Ovary (tissue), 9 donors: ENCODE results near the gene ATP8B2. TPM values are rescaled to one million over a fixed set of nuclear protein-coding genes. Genes with fewer than 3 reads are reported as not detected.
A peak's percentile ranks its signal among the peaks of the same experiment; 100 is the strongest.

ENCODE experiments used
- DNase-seq, 5 donors: peaks; one replicate each; pipeline ENCODE4 v3.0.0-alpha.2; 2019 to 2020
- H3K27ac ChIP-seq, 2 donors: fragments of 200-600 bp; one replicate each; pipeline versions ENCODE4 v1.5.1 to v1.8.0; 2019 to 2022
- H3K27me3 ChIP-seq: fragments of 200-600 bp; one replicate; pipeline ENCODE4 v1.8.0; 2022
- H3K36me3 ChIP-seq: fragments of 200-600 bp; sonication (generic); one replicate; pipeline ENCODE4 v1.5.1; 2019
- H3K4me1 ChIP-seq: one replicate; pipeline ENCODE4 v1.8.1; 2013; ENCODE audit warnings: mild to moderate bottlenecking, moderate library complexity; ENCODE audit not compliant: insufficient read depth
- H3K4me3 ChIP-seq: fragments of 200-600 bp; sonication (generic); one replicate; pipeline ENCODE4 v1.5.1; 2017
- H3K9me3 ChIP-seq, 2 donors: fragments of 200-600 bp in 1 of 2; sonication (generic) in 1 of 2; one replicate each; pipeline versions ENCODE4 v1.5.1 to v1.8.1; 2013 to 2019; ENCODE audit warnings: mild to moderate bottlenecking in 1 of 2, moderate library complexity in 1 of 2
- CTCF ChIP-seq, 3 donors: fragments of 450-650 bp in 2 of 3; fragments of 200-600 bp in 1 of 3; IDR thresholded peaks; one replicate each; pipeline versions ENCODE4 v1.5.1 to v1.8.0; 2016 to 2022; ENCODE audit warnings: antibody characterized with exemption in 3 of 3, mild to moderate bottlenecking in 1 of 3
- EP300 ChIP-seq: sonication (generic); formaldehyde crosslinking; IDR thresholded peaks from one replicate; pipeline ENCODE4 v1.6.1; 2017; ENCODE audit warnings: antibody characterized with exemption
- POLR2A ChIP-seq: fragments of 450-650 bp; IDR thresholded peaks from one replicate; pipeline ENCODE4 v1.6.1; 2017; ENCODE audit warnings: antibody characterized with exemption, mild to moderate bottlenecking, moderate library complexity
- WGBS, 3 donors: extraction: QIAGEN DNeasy Blood & Tissue Kit in 1 of 3; methylation state at CpG; one replicate each; pipeline versions ENCODE4 v1.1.5 to v1.1.7; 2013 to 2017; 5-methylcytosine and 5-hydroxymethylcytosine counted together
- intact Hi-C, 4 donors: fragments of 100-400 bp; cut with DNase I; formaldehyde crosslinking; loops; one replicate each; pipeline versions ENCODE4 v1.11.0 to v1.15.1; 2022 to 2023
- polyA plus RNA-seq, 2 donors: library from polyadenylated mRNA; stranded (reverse); fragments of 200-250 nt in 1 of 2; fragments of 350-450 nt in 1 of 2; fragmentation: Illumina TruSeq in 1 of 2; extraction: RNeasy Lipid Tissue Mini Kit (QIAGEN cat#74804) in 1 of 2; gene quantifications; one replicate each; pipeline ENCODE4 v1.2.3, GENCODE V29; 2013 to 2014
- total RNA-seq, 7 donors: library from RNA; depleted of rRNA in 2 of 7; stranded (reverse); fragments of >200 nt in 2 of 7; fragmentation: NEBNext Ultra II Directional in 3 of 7; extraction: Animal tissue kit (Norgen Biotek cat#: 25700) in 3 of 7; gene quantifications; one replicate each; pipeline versions ENCODE4 v1.1.0 to v1.2.4, GENCODE V29; 2016 to 2023
- donor health status: DM: no; HTN: no; CAD: no; lungs with moderate emphysema.
- donor health status: DM: no; HTN: no; CAD: no.
- donor health status: Bipolar disorder and iron deficiency.
- donor health status: DM: yes; HTN: yes; CAD: no.
- donor health status: DM: no; HTN: no; CAD: no.
- donor health status: DM: yes; HTN: yes; CAD: no.

The ATP8B2 gene
- total and polyA plus RNA-seq, 9 donors = 53.0 to 112 (median 83.4) TPM

- DNase-seq = no peak
- TF ChIP-seq EP300 (no peak), POLR2A (no peak)
- Histone ChIP-seq H3K27me3 (no peaks in the 10 kb centered on the region), H3K27ac (no peak overlapping the region), H3K36me3 (no peaks in the 10 kb centered on the region), H3K4me1 (peaks cover 6% of the 10 kb centered on the region), H3K9me3 (no peaks in the 10 kb centered on the region), H3K4me3 (no peak overlapping the region)
- WGBS, 3 donors = 33 to 62% (median 37%) methylated on average over 3 of the region's 3 CpGs
- intact Hi-C loops = no loop called here
Measured at GRCh38 chr1:154347961-154348360, 22.6 kb downstream of the ATP8B2 start.

GRCh38 chr1:154348429-154349076 is 23.2 kb downstream of the ATP8B2 start:
- H3K4me3 ChIP-seq = no peak overlapping the region
- no peaks in the 10 kb centered on the region for H3K27me3 ChIP-seq
- no peak overlapping the region for H3K27ac ChIP-seq
- intact Hi-C loops = no loop called here
- 84 to 93% (median 87%) methylated on average over 27 of the region's 27 CpGs for WGBS, 3 donors
- no peaks in the 10 kb centered on the region for H3K9me3 ChIP-seq
- DNase-seq = no peak
- TF ChIP-seq EP300 = no peak
- no peak for TF ChIP-seq CTCF (IDR thresholded peaks at IDR 0.05)
- TF ChIP-seq POLR2A = no peak
- peaks cover 10% of the 10 kb centered on the region for H3K4me1 ChIP-seq
- no peaks in the 10 kb centered on the region for H3K36me3 ChIP-seq

GRCh38 chr1:154349121-154349520 is 23.8 kb downstream of the ATP8B2 start:
- Histone ChIP-seq H3K4me3 (no peak overlapping the region), H3K4me1 (peaks cover 12% of the 10 kb centered on the region), H3K27ac (no peak overlapping the region), H3K9me3 (no peaks in the 10 kb centered on the region), H3K27me3 (no peaks in the 10 kb centered on the region), H3K36me3 (no peaks in the 10 kb centered on the region)
- no peak for TF ChIP-seq EP300
- TF ChIP-seq POLR2A = no peak
- no peak for TF ChIP-seq CTCF (IDR thresholded peaks at IDR 0.05)
- 39 to 62% (median 55%) methylated on average over 5 to 7 of the region's 7 CpGs for WGBS, 3 donors
- no peak for DNase-seq
- intact Hi-C loops = no loop called here

GRCh38 chr1:154350383-154350782 is 25.1 kb downstream of the ATP8B2 start:
- Histone ChIP-seq H3K4me1 (peaks cover 12% of the 10 kb centered on the region), H3K36me3 (no peaks in the 10 kb centered on the region), H3K4me3 (no peak overlapping the region), H3K27ac (no peak overlapping the region), H3K9me3 (no peaks in the 10 kb centered on the region), H3K27me3 (no peaks in the 10 kb centered on the region)
- 71 to 79% (median 73%) methylated on average over 4 of the region's 4 CpGs for WGBS, 3 donors
- no peak for DNase-seq
- intact Hi-C loops = loop anchor here in 1 of 4 donors (10.0 kb wide), 1 partner anchor 54 kb away; the partner anchor contains the start of gene IL6R
- no peak for TF ChIP-seq POLR2A
- TF ChIP-seq CTCF (IDR thresholded peaks at IDR 0.05) = no peak
- no peak for TF ChIP-seq EP300

GRCh38 chr1:154351363-154352068 is 26.2 kb downstream of the ATP8B2 start:
- Histone ChIP-seq H3K4me1 (peaks cover 12% of the 10 kb centered on the region), H3K4me3 (no peak overlapping the region), H3K27ac (peak overlapping the region in 1 of 2 donors; percentile 49), H3K27me3 (no peaks in the 10 kb centered on the region), H3K36me3 (no peaks in the 10 kb centered on the region), H3K9me3 (no peaks in the 10 kb centered on the region)
- DNase-seq = no peak
- no peak for TF ChIP-seq POLR2A
- no peak for TF ChIP-seq CTCF (IDR thresholded peaks at IDR 0.05)
- no peak for TF ChIP-seq EP300
- intact Hi-C loops = loop anchor here in 1 of 4 donors (10.0 kb wide), 1 partner anchor 53 kb away; the partner anchor contains the start of gene IL6R
- 33 to 49% (median 49%) methylated on average over 14 of the region's 14 CpGs for WGBS, 3 donors
